HG02678 (cell line): ENCODE measurements around the gene PLA2G7.

ENCODE experiments used
- ATAC-seq: cut with Tn5 transposase; IDR thresholded peaks from one replicate; pipeline ENCODE4 v1.9.1; 2021; ENCODE audit warnings: mild to moderate bottlenecking, moderate library complexity; ENCODE audit not compliant: unreplicated experiment

The PLA2G7 gene

DNA sequence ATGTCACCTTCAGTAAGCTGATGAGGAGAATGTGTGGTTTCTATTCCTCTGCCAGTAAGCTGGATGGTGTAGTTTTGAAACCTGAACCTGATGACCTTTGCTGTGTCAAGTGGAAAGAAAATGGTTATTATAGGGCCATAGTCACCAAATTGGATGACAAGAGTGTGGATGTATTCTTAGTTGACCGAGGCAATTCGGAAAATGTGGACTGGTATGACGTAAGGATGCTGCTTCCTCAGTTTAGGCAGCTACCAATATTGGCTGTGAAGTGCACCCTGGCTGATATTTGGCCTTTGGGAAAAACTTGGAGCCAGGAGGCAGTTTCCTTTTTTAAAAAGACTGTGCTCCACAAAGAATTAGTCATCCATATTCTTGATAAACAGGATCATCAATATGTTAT lies 45.5 kb downstream of the PLA2G7 start:
- no peak for ATAC-seq

DNA sequence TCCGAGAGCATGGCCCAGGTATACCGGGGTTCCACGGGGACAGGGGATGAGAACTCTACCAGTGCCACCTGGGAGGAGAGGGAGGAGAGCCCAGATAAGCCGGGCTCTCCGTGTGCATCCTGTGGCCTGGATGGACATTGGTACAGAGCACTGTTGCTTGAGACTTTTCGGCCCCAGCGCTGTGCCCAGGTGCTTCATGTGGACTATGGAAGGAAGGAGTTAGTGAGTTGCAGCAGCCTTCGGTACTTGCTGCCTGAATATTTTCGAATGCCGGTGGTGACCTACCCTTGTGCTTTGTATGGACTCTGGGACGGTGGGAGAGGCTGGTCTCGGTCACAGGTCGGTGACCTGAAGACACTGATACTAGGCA lies 46.2 kb downstream of the PLA2G7 start:
- ATAC-seq, result no peak

DNA sequence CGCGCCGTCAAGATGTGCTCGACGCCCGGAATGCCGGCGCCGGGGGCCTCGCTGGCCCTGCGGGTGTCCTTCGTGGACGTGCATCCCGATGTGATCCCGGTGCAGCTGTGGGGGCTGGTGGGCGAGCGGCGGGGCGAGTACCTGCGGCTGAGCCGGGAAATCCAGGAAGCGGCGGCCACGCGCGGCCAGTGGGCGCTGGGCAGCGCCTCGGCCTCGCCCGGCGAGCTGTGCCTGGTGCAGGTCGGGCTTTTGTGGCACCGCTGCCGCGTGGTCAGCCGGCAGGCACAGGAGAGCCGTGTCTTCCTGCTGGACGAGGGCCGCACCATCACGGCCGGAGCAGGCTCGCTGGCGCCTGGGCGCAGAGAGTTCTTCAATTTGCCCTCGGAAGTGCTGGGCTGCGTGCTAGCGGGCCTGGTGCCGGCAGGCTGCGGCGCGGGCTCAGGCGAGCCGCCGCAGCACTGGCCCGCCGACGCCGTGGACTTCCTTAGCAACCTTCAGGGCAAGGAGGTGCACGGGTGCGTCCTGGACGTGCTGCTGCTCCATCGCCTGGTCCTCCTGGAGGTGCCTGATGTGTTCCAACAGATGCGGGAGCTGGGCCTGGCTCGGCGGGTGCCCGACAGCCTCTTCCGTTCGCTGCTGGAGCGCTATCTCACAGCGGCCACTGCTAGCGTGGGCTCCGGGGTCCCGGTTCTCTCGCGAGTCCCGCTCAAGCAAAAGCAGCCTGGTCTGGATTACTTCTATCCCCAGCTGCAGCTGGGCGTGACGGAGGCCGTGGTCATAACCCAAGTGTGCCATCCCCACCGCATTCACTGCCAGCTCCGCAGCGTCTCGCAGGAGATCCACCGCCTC lies 46.8 kb downstream of the PLA2G7 start:
- ATAC-seq, result no peak

DNA sequence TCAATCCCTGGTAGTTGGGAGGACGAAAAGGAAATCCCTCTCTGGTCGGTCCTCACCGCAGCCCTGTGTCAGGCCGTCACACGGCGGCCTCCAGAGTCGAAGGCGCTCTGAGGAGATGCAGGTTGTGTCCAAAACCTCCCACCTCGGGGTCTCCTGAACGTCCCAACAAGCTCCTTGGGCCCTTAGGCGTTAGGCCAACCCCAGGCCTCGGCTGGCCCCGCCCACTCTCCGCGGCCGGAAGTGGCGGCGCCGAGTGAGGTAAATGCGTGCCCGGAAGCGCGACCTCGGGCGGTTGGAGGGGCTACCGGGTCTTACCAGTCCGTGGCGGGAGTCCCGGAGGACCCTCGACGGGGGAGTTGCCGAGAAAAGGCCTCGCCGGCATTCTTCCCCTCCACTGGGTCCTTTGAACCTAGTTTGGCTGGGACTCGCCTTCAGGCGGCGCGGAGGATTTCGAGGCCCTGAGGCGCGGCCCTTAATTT lies 47.5 kb downstream of the PLA2G7 start, which contains the start of gene TDRD6:
Gene TDRD6, plus strand, starts transcription at position 267 of the 479 bp plus-strand sequence. CDS start 244 bp downstream, outside the sequence.
- no peak for ATAC-seq

DNA sequence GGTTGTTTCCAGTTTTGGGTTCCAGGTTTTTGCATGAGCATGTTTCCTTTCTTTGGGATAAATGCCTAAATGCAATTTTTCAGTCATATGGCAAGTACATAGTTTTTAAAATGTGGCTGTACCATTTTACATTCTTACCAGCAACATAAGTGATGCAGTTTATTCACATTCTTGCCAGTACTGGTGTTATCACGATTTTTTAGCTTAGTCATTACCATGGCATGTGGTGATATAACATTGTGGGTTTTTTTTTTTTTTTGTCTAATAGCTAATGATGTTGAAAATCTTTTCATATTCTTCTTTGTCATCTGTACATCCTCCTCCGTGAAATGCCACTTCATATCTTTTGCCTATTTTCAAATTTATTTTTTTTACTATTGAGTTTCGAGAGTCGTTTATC lies 50.4 kb downstream of the PLA2G7 start:
- no peak for ATAC-seq

DNA sequence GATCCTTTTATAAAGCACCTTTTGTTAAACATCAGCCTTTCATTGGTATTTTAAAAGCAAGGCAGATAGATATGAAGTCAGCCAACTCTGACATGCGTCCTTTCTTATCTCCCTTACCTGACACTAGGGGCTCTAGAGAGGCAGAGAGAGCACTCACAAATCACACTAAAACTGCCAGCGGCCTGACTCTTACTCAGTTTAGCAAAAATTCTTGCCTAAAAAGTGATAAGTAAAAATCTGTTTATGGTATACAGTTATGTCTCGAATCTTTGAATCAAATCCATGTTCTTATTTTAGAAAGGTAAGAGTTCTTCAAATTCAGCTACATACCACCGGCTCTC lies 57.9 kb downstream of the PLA2G7 start:
- no peak for ATAC-seq

DNA sequence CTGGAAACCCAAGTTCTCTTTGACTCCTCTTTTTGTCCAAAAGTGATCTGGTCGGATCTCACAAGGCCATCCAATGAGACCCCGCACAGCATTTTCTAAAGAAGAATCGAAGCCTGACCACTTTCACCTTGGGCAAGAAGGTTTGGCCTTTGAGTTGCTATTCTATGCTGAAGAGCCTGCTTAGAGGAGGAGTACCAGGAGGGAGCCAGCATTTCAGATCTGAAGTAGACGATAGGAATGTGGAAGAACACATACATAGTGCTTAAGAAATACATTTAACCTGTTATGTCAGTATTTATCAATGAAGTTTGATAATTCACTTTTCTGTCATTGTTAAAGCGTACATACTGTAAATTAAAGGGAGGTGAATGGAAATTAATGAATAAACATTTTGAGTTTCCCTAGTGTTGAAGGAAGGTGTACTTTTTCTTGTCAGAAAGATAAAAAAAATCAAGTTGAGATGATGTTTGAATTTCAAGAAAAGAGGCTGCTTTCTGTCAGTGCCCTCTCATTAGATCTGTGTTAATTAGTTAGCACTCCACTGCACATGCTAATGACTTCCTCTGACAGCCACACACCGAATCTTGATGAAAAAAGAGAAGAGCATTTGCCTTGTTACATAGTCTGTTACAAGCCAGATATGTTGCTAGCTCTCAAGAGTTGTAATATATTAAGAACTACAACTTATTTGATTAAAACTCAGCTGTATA lies 58.4 kb downstream of the PLA2G7 start:
- ATAC-seq, result no peak

DNA sequence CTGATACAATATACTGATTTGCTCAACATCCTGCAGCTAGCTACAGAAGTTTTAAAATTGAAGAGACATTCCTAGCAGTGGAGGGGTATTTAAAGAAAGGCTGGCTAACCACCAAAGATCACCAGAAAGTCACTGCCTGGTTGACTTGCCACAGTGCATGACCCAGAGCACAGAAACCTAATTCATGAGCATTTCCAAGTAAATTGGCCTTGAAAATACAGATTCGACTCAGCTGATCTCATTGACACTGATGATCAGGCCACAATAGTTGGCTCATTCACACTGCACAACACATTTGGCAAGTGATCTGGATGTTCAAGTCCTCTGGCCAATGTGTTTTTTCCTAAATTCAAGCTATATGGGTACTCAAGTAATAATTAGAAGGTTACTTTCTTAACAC lies 60.8 kb downstream of the PLA2G7 start:
- no peak for ATAC-seq

DNA sequence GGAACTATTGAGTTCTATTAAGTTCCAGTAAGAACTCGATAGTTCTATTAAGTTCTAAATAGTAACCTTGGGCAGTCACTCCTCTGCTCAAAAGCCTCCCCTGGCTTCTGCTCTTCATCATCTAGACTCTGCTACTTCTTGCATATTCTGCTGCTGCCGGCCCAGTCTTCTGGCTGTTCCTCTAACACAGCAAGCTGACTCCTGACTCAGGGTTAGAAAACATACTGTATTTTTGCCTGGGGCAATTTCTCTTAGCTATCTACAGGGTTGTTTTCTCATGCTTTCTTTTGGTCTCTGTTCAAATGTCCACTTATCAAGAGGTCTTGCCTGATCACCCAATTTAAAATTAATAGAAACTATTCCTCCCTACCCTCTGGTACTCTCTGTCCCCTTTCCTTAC lies 67.8 kb downstream of the PLA2G7 start:
- no peak for ATAC-seq

DNA sequence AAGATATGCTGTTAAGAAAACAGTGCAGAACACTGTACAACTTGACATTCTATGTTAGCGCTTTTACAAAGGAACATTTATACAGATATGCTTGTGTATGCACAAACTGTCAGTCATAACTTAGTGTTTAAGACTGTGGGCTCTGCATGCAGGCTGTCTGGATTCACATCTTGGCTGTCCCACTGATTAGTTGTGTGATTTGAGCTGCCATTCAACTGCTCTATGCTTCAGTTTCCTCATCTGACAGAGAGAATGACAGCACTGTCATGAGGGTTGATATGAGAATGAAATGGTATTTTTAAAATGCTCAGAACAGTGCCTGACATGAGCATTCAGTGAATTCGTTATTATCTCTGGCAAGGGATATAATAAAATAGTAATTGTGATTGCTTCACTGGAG lies 73.7 kb downstream of the PLA2G7 start:
- ATAC-seq, result no peak

DNA sequence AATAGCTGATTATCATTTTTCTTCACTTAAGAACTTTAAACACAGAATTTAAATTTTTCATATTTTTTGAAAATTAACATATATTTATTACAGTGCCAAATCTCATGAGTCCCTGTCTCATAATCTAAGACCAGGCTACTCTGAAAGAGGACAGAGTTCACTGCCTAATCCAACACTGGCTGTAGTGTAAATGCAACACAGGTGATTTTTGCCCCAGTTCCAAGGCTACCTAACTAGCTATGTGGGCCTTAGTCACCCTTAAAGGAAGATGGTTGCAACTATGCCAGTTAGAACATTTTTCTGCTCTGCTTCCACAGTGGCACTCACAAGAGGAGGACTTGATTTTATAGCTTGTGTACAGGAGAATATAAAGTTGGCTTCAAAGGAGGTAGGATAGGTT lies 77.5 kb downstream of the PLA2G7 start:
- no peak for ATAC-seq

DNA sequence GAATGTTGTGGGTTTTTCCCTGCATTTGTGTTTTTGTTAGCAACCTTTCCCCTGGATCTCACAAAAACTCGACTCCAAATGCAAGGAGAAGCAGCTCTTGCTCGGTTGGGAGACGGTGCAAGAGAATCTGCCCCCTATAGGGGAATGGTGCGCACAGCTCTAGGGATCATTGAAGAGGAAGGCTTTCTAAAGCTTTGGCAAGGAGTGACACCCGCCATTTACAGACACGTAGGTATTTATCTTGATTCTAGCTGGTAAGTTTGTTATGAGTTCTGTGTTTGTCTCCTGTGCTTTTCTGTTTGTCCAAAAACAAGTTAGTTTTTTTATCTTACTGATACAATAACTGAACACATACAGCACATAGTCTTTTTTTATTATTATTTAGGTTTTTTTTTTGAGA lies 79.4 kb downstream of the PLA2G7 start:
- no peak for ATAC-seq
